Kidney epithelial cell (primary cell): ENCODE data around the gene METTL23. TPM values are rescaled to one million over a fixed set of nuclear protein-coding genes. Genes with fewer than 3 reads are reported as not detected.
"Not testable (repeated sequence)": the region's sequence is repeated elsewhere in the genome, so short reads cannot be mapped to it uniquely, and the experiment has no call there.

Experiments used
- DNase-seq: peaks from one replicate; pipeline ENCODE4 v3.0.0-alpha.2; 2010; ENCODE audit warnings: low read depth
- H3K27me3 ChIP-seq: 2 replicates; pipeline ENCODE4 v1.6.0; 2011; ENCODE audit warnings: low read length; ENCODE audit not compliant: control insufficient read depth, insufficient read depth
- H3K36me3 ChIP-seq: 2 replicates; pipeline ENCODE4 v1.5.1; 2011; ENCODE audit warnings: low read length; ENCODE audit not compliant: control insufficient read depth, insufficient read depth
- H3K4me3 ChIP-seq: 2 replicates; pipeline ENCODE4 v1.5.1; 2011; ENCODE audit warnings: low read depth, mild to moderate bottlenecking, control low read depth, low read length
- total RNA-seq: library from RNA; depleted of rRNA; stranded (reverse); fragments of >200 nt; gene quantifications from 2 replicates; pipeline ENCODE4 v1.2.3, GENCODE V29; 2015
- TF ChIP-seq, protein P1 (sequence below): IDR thresholded peaks from 2 replicates; pipeline ENCODE4 v1.5.1; 2011; ENCODE audit warnings: mild to moderate bottlenecking, moderate library complexity, low read length, control low read depth, inconsistent platforms; ENCODE audit not compliant: insufficient read depth, poor library complexity, severe bottlenecking

METTL23 gene
- total RNA-seq, 1 donor from 2014 or later: 32.8 TPM

DNA sequence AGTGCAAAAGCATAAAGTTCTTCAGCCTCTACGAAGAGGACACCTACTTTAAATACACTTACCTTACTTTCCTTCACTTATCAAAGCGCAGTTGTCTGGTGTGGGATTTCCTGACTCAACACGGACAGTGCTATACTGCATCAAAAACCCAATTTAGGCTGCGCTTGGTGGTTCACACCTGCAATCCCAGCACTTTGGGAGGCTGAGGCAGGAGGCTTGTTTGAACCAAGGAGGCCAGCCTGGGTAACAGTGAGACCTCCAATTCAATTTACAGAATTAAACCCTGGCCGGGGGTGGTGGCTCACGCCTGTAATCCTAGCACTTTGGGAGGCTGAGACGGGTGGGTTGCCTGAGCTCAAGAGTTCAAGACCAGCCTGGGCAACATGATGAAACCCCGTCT lies 4.4 kb upstream of the METTL23 start:
- TF ChIP-seq, protein P1, sequence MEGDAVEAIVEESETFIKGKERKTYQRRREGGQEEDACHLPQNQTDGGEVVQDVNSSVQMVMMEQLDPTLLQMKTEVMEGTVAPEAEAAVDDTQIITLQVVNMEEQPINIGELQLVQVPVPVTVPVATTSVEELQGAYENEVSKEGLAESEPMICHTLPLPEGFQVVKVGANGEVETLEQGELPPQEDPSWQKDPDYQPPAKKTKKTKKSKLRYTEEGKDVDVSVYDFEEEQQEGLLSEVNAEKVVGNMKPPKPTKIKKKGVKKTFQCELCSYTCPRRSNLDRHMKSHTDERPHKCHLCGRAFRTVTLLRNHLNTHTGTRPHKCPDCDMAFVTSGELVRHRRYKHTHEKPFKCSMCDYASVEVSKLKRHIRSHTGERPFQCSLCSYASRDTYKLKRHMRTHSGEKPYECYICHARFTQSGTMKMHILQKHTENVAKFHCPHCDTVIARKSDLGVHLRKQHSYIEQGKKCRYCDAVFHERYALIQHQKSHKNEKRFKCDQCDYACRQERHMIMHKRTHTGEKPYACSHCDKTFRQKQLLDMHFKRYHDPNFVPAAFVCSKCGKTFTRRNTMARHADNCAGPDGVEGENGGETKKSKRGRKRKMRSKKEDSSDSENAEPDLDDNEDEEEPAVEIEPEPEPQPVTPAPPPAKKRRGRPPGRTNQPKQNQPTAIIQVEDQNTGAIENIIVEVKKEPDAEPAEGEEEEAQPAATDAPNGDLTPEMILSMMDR: no peak
- no peak overlapping the region for H3K4me3 ChIP-seq
- DNase-seq: no peak
- H3K36me3 ChIP-seq: peaks cover 2% of the 10 kb centered on the region
- no peaks in the 10 kb centered on the region for H3K27me3 ChIP-seq

DNA sequence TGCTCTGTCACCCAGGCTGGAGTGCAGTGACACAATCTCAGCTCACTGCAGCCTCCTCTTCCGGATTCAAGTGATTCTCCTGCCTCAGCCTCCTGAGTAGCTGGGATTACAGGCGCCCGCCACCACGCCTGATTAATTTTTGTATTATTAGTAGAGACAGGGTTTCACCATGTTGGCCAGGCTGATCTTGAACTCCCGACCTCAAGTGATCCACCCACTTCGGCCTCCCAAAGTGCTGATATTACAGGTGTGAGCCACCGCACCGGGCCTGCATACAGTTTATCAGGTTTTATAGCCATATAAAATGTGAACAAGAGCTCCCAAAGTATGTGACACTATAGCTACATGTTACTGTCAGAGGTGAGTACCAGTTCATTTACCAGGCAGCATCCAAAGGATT lies 3.7 kb upstream of the METTL23 start:
- DNase-seq, H3K27me3 ChIP-seq, H3K36me3 ChIP-seq, H3K4me3 ChIP-seq: not testable (repeated sequence)

DNA sequence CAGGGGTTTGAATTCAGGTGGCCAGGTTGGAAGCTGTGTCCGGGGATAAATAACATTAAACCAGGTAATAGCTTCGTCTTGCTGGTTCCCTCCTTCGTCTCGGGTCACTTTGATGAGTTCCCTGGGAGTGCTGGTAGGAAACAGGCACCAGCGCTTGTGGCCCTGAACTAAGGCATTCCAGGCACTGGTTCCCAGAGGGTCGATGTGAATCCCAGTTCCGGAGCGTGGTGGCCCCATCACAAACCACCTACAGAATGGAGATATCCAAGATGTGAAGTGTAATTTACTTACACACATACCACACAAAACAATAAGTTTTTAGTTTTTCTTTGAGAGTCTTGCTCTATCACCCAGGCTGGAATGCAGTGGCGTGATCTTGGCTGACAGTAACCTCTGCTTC lies 2.8 kb upstream of the METTL23 start:
- H3K27me3 ChIP-seq: no peaks in the 10 kb centered on the region
- no peak overlapping the region for H3K4me3 ChIP-seq
- H3K36me3 ChIP-seq: peaks cover 1% of the 10 kb centered on the region
- TF ChIP-seq, protein P1: no peak
- DNase-seq: no peak

DNA sequence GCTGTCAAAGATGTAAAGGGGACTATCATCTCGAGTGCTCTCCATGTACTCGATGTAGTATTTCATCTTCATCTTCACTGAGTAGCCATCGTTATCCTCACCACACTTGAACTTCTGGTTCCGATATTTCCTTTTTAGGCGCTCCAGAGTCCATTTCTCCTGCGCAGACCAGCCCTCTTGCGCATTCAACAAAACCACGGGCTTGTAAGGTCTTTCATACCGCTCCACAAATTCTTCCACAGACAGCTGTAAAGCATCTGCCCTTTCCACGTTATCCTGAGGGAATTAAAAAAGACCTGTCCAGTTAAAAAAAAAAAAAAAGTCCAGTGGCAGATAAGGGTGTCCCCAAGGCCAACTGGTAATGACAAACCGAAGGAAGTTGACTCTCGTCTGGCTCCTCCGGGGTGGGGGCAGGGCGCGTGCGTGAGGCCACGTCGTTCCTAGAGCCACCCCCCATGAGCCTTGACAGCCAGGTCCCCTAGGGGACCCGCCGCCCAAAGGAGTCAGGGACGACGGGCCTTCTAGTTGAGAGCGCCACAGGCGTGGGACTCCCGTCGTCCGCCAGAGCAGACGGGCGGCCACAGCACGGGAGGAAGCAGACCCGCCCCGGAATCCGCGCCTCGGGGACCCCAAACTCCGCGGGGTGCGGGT lies 934 bp upstream of the METTL23 start:
- DNase-seq: no peak
- TF ChIP-seq, protein P1: no peak
- Histone ChIP-seq H3K27me3 (no peaks in the 10 kb centered on the region), H3K36me3 (peaks cover 1% of the 10 kb centered on the region), H3K4me3 (peak overlapping the region; percentile 96)

DNA sequence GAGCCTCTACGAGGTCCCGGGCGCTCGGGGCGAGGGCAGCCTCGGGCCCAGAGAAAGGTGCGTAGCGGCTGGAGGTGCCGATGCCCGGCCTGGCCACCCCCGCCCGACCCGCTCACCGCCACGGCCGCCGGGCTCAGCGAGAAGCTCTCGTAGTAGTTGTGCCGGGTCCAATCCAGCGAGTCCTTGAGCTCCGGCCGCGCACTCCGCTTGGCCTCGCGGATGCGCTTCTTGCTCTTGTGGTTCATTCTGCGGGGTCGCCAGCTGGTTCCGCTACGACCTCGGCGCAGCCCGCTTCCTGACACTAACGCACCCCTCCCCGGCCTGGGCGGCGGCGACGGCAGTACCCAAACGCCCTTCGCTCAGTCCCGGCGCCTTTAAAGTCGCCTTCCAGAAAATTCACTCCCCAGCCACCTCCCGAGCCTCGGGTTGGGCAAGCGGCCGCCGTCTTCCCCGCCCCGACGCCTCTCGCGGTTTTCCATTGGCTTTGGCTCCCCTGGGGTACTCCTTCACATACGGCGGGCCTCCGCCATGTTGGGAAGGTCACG lies 336 bp upstream of the METTL23 start, which contains the start of gene JMJD6:
JMJD6 (minus strand) TSS at position 376 of the 545 bp plus-strand sequence; CDS start at position 245, 131 bp downstream.
- peaks cover 1% of the 10 kb centered on the region for H3K36me3 ChIP-seq

DNA sequence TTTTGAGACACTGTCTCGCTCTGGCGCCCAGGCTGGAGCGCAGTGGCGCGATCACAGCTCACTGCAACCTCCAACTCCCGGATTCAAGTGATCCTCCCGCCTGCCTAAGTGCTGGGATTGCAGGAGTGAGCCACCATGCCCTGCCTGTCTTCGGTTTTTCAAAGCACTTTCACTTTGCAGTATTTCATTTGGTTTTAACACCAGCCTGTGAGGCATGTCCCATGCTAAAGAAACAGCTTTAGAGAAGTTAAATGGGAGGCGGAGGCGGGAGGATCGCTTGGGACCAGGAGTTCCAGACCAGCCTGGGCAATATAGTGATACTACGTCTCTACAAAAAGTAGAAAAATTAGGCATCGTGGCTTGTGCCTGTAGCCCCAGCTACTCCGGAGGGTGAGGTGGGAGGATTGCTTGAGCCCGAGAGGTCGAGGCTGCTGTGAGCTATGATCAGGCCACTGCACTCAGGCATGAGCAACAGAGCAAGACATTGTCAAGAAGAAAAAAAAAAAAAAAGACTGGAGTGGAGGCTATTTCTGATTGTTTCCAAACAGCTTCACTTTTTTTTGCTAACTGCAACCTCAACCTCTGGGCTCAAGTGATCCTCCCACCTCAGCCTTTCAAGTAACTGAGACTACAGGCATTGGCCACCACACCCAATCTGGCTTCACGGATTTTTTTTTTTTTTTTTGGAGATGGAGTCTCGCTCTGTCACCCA lies 1.3 kb downstream of the METTL23 start:
- H3K4me3 ChIP-seq: peak overlapping the region; percentile 96
- TF ChIP-seq, protein P1: no peak
- peaks cover 1% of the 10 kb centered on the region for H3K36me3 ChIP-seq
- no peaks in the 10 kb centered on the region for H3K27me3 ChIP-seq
- no peak for DNase-seq

More for the DNA sequence above, 336 bp upstream of the METTL23 start, which contains the start of gene JMJD6:
- Histone ChIP-seq H3K4me3 (peak within 1 kb of the TSS; percentile 96), H3K27me3 (no peaks in the 10 kb centered on the region)
- peak; percentile 79 for DNase-seq
- TF ChIP-seq, protein P1: no peak

DNA sequence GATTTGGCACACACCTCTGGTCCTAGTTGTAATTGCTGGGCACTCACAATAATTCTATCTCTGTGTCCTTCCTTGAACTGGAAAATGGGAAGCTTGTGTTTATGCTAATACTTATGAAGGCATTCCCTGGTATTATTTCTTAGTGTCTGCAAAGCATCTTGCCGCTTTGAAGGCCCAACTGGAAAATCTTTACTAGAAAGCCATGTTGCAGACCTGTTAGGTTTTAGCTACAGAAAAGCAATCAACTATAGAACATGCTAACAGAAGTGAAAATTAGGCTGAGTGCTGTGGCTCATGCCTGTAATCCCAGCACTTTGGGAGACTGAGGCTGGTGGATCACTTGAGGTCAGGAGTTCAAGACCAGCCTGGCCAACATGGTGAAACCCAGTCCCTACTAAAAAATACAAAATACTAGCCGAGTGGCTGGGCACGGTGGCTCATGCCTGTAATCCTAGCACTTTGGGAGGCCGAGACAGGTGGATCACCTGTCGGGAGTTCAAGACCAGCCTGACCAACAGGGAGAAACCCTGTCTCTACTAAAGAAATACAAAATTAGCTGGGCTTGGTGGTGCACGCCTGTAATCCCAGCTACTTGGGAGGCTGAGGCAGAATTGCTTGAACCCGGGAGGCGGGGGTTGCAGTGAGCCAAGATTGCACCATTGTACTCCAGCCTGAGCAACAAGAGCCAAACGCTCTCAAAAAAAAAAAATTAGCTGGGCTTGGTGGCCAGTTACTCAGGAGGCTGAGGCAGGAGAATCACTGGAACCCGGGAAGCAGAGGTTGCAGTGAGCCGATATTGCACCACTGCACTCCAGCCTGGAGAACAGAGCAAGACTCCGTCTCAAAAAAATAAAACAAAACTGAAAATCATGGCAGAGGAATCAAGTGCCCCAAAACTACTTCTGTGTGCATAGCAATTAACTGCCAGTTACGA lies 5.4 kb downstream of the METTL23 start:
- not testable (repeated sequence) for DNase-seq, H3K4me3 ChIP-seq, H3K36me3 ChIP-seq, H3K27me3 ChIP-seq
